Measurements from ENCODE around the gene RNF225.
A peak's percentile ranks its signal among the peaks of the same experiment; 100 is the strongest.

The RNF225 gene

GRCh38 chr19:58394821-58395219 lies 636 bp upstream of the RNF225 start:
- Histone ChIP-seq H3K27me3 (ENCODE audit: insufficient read depth, low read length) (peaks cover 15% of the 10 kb centered on the region), H3K79me2 (ENCODE audit: control insufficient read depth, insufficient read depth, low read length, poor library complexity) (peaks cover 3% of the 10 kb centered on the region), H2AFZ (ENCODE audit: insufficient read depth, low read length, poor library complexity) (no peak overlapping the region), H3K23ac (ENCODE audit: low read length) (no peak overlapping the region), H3K4me1 (ENCODE audit: control insufficient read depth in 1 of 2, insufficient read depth in 2 of 2, low read length in 2 of 2) (peaks cover 22 to 30% of the 10 kb centered on the region in 2 experiments), H3K79me1 (ENCODE audit: low read length) (peaks cover 8% of the 10 kb centered on the region), H4K91ac (ENCODE audit: low read depth, low read length) (no peak overlapping the region), H3K4ac (ENCODE audit: low read depth, low read length) (no peak overlapping the region), H3K4me3 (ENCODE audit: low read depth, low read length) (no peak overlapping the region), H2BK120ac (ENCODE audit: insufficient read depth, low read length, poor library complexity) (no peak overlapping the region), H3K36me3 (ENCODE audit: control insufficient read depth in 1 of 2, insufficient read depth in 2 of 2, low read length in 2 of 2) (peaks cover 40 to 44% of the 10 kb centered on the region in 2 experiments), H3K27ac (ENCODE audit: low read depth, low read length) (no peak overlapping the region), H3K4me2 (ENCODE audit: low read length) (no peak overlapping the region), H2BK5ac (ENCODE audit: low read depth, low read length, poor library complexity) (no peak overlapping the region), H3K9ac (ENCODE audit: low read length) (no peak overlapping the region), H3K9me3 (ENCODE audit: insufficient read depth, low read depth, low read length) (no peaks in the 10 kb centered on the region), H3K14ac (ENCODE audit: low read length) (no peak overlapping the region), H3K18ac (ENCODE audit: low read length) (no peak overlapping the region), H2AK5ac (ENCODE audit: low read length) (no peak overlapping the region), H4K8ac (ENCODE audit: low read depth, low read length) (no peak overlapping the region), H2BK12ac (ENCODE audit: low read length) (no peak overlapping the region), H4K12ac (ENCODE audit: low read depth, low read length) (no peak overlapping the region)
- DNase-seq = no peak
- WGBS (ENCODE audit: extremely low coverage, insufficient coverage, insufficient read length) = no CpG with 5 or more reads among the region's 3 CpGs

DNA sequence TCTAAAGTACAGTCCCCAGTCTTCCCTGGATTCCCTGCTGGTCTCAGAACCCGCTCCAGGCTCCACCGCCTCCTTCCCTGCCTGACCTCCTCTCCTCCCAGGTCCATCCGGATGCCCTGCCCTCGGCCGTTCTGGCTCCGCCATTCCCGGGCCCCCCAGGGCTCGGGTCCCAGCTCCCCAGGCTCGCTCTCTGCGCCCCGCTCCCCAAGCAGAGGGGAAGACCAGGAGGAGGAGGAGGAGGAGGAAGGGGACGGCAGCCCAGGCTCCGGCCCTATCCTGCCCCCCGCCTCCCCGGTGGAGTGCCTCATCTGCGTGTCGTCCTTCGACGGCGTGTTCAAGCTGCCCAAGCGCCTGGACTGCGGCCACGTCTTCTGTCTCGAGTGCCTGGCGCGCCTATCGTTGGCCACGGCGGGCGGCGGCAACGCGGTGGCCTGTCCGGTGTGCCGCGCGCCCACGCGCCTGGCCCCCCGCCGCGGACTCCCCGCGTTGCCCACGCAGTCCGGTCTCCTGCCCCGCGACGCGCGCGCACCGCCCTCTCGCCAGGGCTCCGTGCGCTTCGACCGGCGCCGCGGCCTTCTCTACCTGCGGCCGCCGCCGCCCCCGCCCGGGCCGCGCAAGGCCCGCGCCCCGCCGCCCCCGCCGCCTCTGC lies 647 bp downstream of the RNF225 start:
- Histone ChIP-seq H3K23ac (ENCODE audit: low read length) (no peak overlapping the region), H2AK5ac (ENCODE audit: low read length) (peak overlapping the region; percentile 57), H4K8ac (ENCODE audit: low read depth, low read length) (peak overlapping the region; percentile 82), H2BK120ac (ENCODE audit: insufficient read depth, low read length, poor library complexity) (peak overlapping the region; percentile 10), H2BK12ac (ENCODE audit: low read length) (peak overlapping the region; percentile 23), H3K79me1 (ENCODE audit: low read length) (peaks cover 12% of the 10 kb centered on the region), H3K4me1 (ENCODE audit: control insufficient read depth in 1 of 2, insufficient read depth in 2 of 2, low read length in 2 of 2) (peaks cover 26 to 37% of the 10 kb centered on the region in 2 experiments), H2AFZ (ENCODE audit: insufficient read depth, low read length, poor library complexity) (peak overlapping the region; percentile 57), H3K18ac (ENCODE audit: low read length) (peak overlapping the region; percentile 71), H4K91ac (ENCODE audit: low read depth, low read length) (peak overlapping the region; percentile 54), H2BK5ac (ENCODE audit: low read depth, low read length, poor library complexity) (no peak overlapping the region), H3K9ac (ENCODE audit: low read length) (peak overlapping the region; percentile 24), H3K27ac (ENCODE audit: low read depth, low read length) (no peak overlapping the region), H3K9me3 (ENCODE audit: insufficient read depth, low read depth, low read length) (no peaks in the 10 kb centered on the region), H4K12ac (ENCODE audit: low read depth, low read length) (peak overlapping the region; percentile 32), H3K36me3 (ENCODE audit: control insufficient read depth in 1 of 2, insufficient read depth in 2 of 2, low read length in 2 of 2) (peaks cover 35 to 37% of the 10 kb centered on the region in 2 experiments), H3K4me3 (ENCODE audit: low read depth, low read length) (peak overlapping the region; percentile 41), H3K14ac (ENCODE audit: low read length) (peak overlapping the region; percentile 73), H3K4ac (ENCODE audit: low read depth, low read length) (no peak overlapping the region), H3K27me3 (ENCODE audit: insufficient read depth, low read length) (peaks cover 15% of the 10 kb centered on the region), H3K79me2 (ENCODE audit: control insufficient read depth, insufficient read depth, low read length, poor library complexity) (peaks cover 3% of the 10 kb centered on the region), H3K4me2 (ENCODE audit: low read length) (peak overlapping the region; percentile 57)
- no peak for DNase-seq
- WGBS (ENCODE audit: extremely low coverage, insufficient coverage, insufficient read length) = no CpG with 5 or more reads among the region's 75 CpGs

- Histone ChIP-seq H3K27me3 (ENCODE audit: insufficient read depth, low read length) (peaks cover 15% of the 10 kb centered on the region), H3K23ac (ENCODE audit: low read length) (no peak overlapping the region), H2BK5ac (ENCODE audit: low read depth, low read length, poor library complexity) (no peak overlapping the region), H3K36me3 (ENCODE audit: control insufficient read depth in 1 of 2, insufficient read depth in 2 of 2, low read length in 2 of 2) (peaks cover 30 to 31% of the 10 kb centered on the region in 2 experiments), H3K27ac (ENCODE audit: low read depth, low read length) (no peak overlapping the region), H3K4me1 (ENCODE audit: control insufficient read depth in 1 of 2, insufficient read depth in 2 of 2, low read length in 2 of 2) (peaks cover 27 to 37% of the 10 kb centered on the region in 2 experiments), H2AFZ (ENCODE audit: insufficient read depth, low read length, poor library complexity) (no peak overlapping the region), H2BK12ac (ENCODE audit: low read length) (no peak overlapping the region), H3K9me3 (ENCODE audit: insufficient read depth, low read depth, low read length) (no peaks in the 10 kb centered on the region), H3K4me2 (ENCODE audit: low read length) (peak overlapping the region; percentile 57), H3K9ac (ENCODE audit: low read length) (no peak overlapping the region), H3K79me1 (ENCODE audit: low read length) (peaks cover 14% of the 10 kb centered on the region), H3K4me3 (ENCODE audit: low read depth, low read length) (no peak overlapping the region), H4K8ac (ENCODE audit: low read depth, low read length) (peak overlapping the region; percentile 39), H4K12ac (ENCODE audit: low read depth, low read length) (peak overlapping the region; percentile 36), H4K91ac (ENCODE audit: low read depth, low read length) (no peak overlapping the region), H2BK120ac (ENCODE audit: insufficient read depth, low read length, poor library complexity) (no peak overlapping the region), H3K79me2 (ENCODE audit: control insufficient read depth, insufficient read depth, low read length, poor library complexity) (peaks cover 3% of the 10 kb centered on the region), H3K4ac (ENCODE audit: low read depth, low read length) (no peak overlapping the region), H3K18ac (ENCODE audit: low read length) (no peak overlapping the region), H2AK5ac (ENCODE audit: low read length) (no peak overlapping the region), H3K14ac (ENCODE audit: low read length) (no peak overlapping the region)
- no peak for DNase-seq
- WGBS (ENCODE audit: extremely low coverage, insufficient coverage, insufficient read length) = no CpG with 5 or more reads among the region's 58 CpGs
Measured at GRCh38 chr19:58396691-58397532, 1.5 kb downstream of the RNF225 start.

DNA sequence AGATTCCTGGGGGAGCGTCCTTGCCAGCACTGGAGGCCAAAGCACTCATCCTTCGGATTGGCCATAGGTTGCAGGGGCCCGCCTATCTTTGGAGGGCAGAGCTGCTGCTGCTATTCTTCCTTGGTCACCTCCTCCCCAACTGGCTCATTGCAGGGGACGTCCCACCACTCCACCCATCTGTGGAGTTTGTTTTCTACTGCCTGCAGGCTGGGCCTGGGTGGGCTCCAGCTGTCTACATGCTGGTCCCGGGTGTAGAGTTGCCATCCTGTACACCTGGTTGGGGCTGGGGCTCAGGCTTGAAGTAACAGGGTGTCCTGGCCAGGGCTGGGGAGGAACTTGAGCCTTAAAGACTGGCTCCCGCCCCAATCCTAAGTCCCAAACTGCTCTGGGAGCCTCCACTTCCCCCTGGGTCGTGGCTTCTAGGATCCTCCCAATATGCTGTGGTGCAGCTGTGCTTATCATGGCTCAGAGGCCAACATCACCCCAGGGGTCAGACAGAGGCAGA lies 2.1 kb downstream of the RNF225 start:
- DNase-seq = no peak
- H2AK5ac ChIP-seq (ENCODE audit: low read length) = no peak overlapping the region
- H2AFZ ChIP-seq (ENCODE audit: insufficient read depth, low read length, poor library complexity) = no peak overlapping the region
- H3K4me2 ChIP-seq (ENCODE audit: low read length) = no peak overlapping the region
- H4K91ac ChIP-seq (ENCODE audit: low read depth, low read length) = no peak overlapping the region
- H3K27me3 ChIP-seq (ENCODE audit: insufficient read depth, low read length) = peaks cover 15% of the 10 kb centered on the region
- WGBS (ENCODE audit: extremely low coverage, insufficient coverage, insufficient read length) = no CpG with 5 or more reads among the region's 7 CpGs
- peaks cover 27% of the 10 kb centered on the region in 2 experiments for H3K36me3 ChIP-seq (ENCODE audit: control insufficient read depth in 1 of 2, insufficient read depth in 2 of 2, low read length in 2 of 2)
- peaks cover 31 to 40% of the 10 kb centered on the region in 2 experiments for H3K4me1 ChIP-seq (ENCODE audit: control insufficient read depth in 1 of 2, insufficient read depth in 2 of 2, low read length in 2 of 2)
- H3K9me3 ChIP-seq (ENCODE audit: insufficient read depth, low read depth, low read length) = no peaks in the 10 kb centered on the region
- H3K23ac ChIP-seq (ENCODE audit: low read length) = no peak overlapping the region
- H2BK5ac ChIP-seq (ENCODE audit: low read depth, low read length, poor library complexity) = no peak overlapping the region
- no peak overlapping the region for H2BK12ac ChIP-seq (ENCODE audit: low read length)
- H3K9ac ChIP-seq (ENCODE audit: low read length) = no peak overlapping the region
- no peak overlapping the region for H4K12ac ChIP-seq (ENCODE audit: low read depth, low read length)
- peaks cover 14% of the 10 kb centered on the region for H3K79me1 ChIP-seq (ENCODE audit: low read length)
- H4K8ac ChIP-seq (ENCODE audit: low read depth, low read length) = no peak overlapping the region
- no peak overlapping the region for H3K4ac ChIP-seq (ENCODE audit: low read depth, low read length)
- H3K27ac ChIP-seq (ENCODE audit: low read depth, low read length) = no peak overlapping the region
- H3K14ac ChIP-seq (ENCODE audit: low read length) = no peak overlapping the region
- H2BK120ac ChIP-seq (ENCODE audit: insufficient read depth, low read length, poor library complexity) = no peak overlapping the region
- H3K79me2 ChIP-seq (ENCODE audit: control insufficient read depth, insufficient read depth, low read length, poor library complexity) = peaks cover 3% of the 10 kb centered on the region
- no peak overlapping the region for H3K4me3 ChIP-seq (ENCODE audit: low read depth, low read length)
- no peak overlapping the region for H3K18ac ChIP-seq (ENCODE audit: low read length)

Data from trophoblast cell (in vitro differentiated cells and primary cell).